H9 (cell line): ENCODE measurements around the gene NPFF. TPM values are rescaled to one million over a fixed set of nuclear protein-coding genes. Genes with fewer than 3 reads are reported as not detected.

Experiments used
- DNase-seq: peaks from one replicate; pipeline ENCODE4 v3.0.0-alpha.2; 2017
- H2AFZ ChIP-seq: one replicate; pipeline ENCODE4 v1.6.1; 2013; ENCODE audit warnings: mild to moderate bottlenecking, low read length, control low read depth, moderate library complexity
- H2AK5ac ChIP-seq: 2 replicates; pipeline ENCODE4 v1.6.1; 2013; ENCODE audit warnings: low read length, control low read depth, mixed read lengths; ENCODE audit not compliant: insufficient read length
- H2BK120ac ChIP-seq: one replicate; pipeline ENCODE4 v1.6.1; 2013; ENCODE audit warnings: low read depth, mild to moderate bottlenecking, low read length, control low read depth, inconsistent platforms; ENCODE audit not compliant: poor library complexity, severe bottlenecking
- H2BK12ac ChIP-seq: 2 replicates; pipeline ENCODE4 v1.6.1; 2013; ENCODE audit warnings: low read length, control low read depth, mixed read lengths, low read depth; ENCODE audit not compliant: insufficient read length
- H2BK15ac ChIP-seq: 2 replicates; pipeline ENCODE4 v1.6.1; 2013; ENCODE audit warnings: low read depth, low read length, control low read depth
- H2BK20ac ChIP-seq: one replicate; pipeline ENCODE4 v1.6.1; 2013; ENCODE audit warnings: low read depth, mild to moderate bottlenecking, low read length, control low read depth, inconsistent platforms; ENCODE audit not compliant: poor library complexity, severe bottlenecking
- H2BK5ac ChIP-seq: 2 replicates; pipeline ENCODE4 v1.6.1; 2013; ENCODE audit warnings: low read length, control low read depth, mixed read lengths; ENCODE audit not compliant: insufficient read length
- H3K14ac ChIP-seq: 2 replicates; pipeline ENCODE4 v1.6.1; 2013; ENCODE audit warnings: low read length, control low read depth; ENCODE audit not compliant: insufficient read depth
- H3K18ac ChIP-seq: 2 replicates; pipeline ENCODE4 v1.6.1; 2013; ENCODE audit warnings: low read depth, mild to moderate bottlenecking, mixed read lengths, low read length, control low read depth; ENCODE audit not compliant: insufficient read length
- H3K23ac ChIP-seq: 2 replicates; pipeline ENCODE4 v1.6.1; 2013; ENCODE audit warnings: low read length, control low read depth, mixed read lengths, low read depth; ENCODE audit not compliant: insufficient read length
- H3K23me2 ChIP-seq: 2 replicates; pipeline ENCODE4 v1.6.1; 2013; ENCODE audit warnings: low read depth, mild to moderate bottlenecking, mixed read lengths, low read length, control low read depth; ENCODE audit not compliant: insufficient read length, poor library complexity, severe bottlenecking
- H3K27ac ChIP-seq: 2 replicates; pipeline ENCODE4 v1.5.1; 2013; ENCODE audit warnings: low read length, control low read depth, mixed read lengths, low read depth; ENCODE audit not compliant: insufficient read length
- H3K27me3 ChIP-seq: 2 replicates; pipeline ENCODE4 v1.6.1; 2013; ENCODE audit warnings: low read length, control low read depth, inconsistent platforms; ENCODE audit not compliant: insufficient read depth
- H3K4ac ChIP-seq: 2 replicates; pipeline ENCODE4 v1.6.1; 2013; ENCODE audit warnings: low read depth, mild to moderate bottlenecking, control low read depth, inconsistent platforms, low read length, moderate library complexity
- H3K4me1 ChIP-seq: 2 replicates; pipeline ENCODE4 v1.6.1; 2013; ENCODE audit warnings: low read length, control low read depth, inconsistent platforms; ENCODE audit not compliant: insufficient read depth
- H3K4me2 ChIP-seq: 2 replicates; pipeline ENCODE4 v1.6.1; 2013; ENCODE audit warnings: low read length, control low read depth, mixed read lengths; ENCODE audit not compliant: insufficient read length, insufficient read depth
- H3K56ac ChIP-seq: 2 replicates; pipeline ENCODE4 v1.6.1; 2013; ENCODE audit warnings: low read depth, mild to moderate bottlenecking, mixed read lengths, low read length, control low read depth; ENCODE audit not compliant: insufficient read length
- H3K79me1 ChIP-seq: 2 replicates; pipeline ENCODE4 v1.6.1; 2013; ENCODE audit warnings: low read depth, mild to moderate bottlenecking, moderate library complexity, low read length, control low read depth, inconsistent platforms; ENCODE audit not compliant: insufficient read depth, poor library complexity, severe bottlenecking
- H3K79me2 ChIP-seq: 2 replicates; pipeline ENCODE4 v1.6.1; 2013; ENCODE audit warnings: low read length, control low read depth, inconsistent platforms; ENCODE audit not compliant: insufficient read depth
- H3K9ac ChIP-seq: 2 replicates; pipeline ENCODE4 v1.6.1; 2013; ENCODE audit warnings: low read length, control low read depth, mixed read lengths; ENCODE audit not compliant: insufficient read length; ENCODE audit errors: extremely low read depth
- H3K9me3 ChIP-seq: one replicate; pipeline ENCODE4 v1.6.1; 2013; ENCODE audit warnings: low read depth, low read length, inconsistent platforms; ENCODE audit not compliant: control insufficient read depth
- H3T11ph ChIP-seq: one replicate; pipeline ENCODE4 v1.6.1; 2013; ENCODE audit warnings: mild to moderate bottlenecking, low read length, control low read depth, inconsistent platforms
- H4K20me1 ChIP-seq: one replicate; pipeline ENCODE4 v1.6.1; 2013; ENCODE audit not compliant: control insufficient read depth, insufficient read length, insufficient read depth
- H4K5ac ChIP-seq: 2 replicates; pipeline ENCODE4 v1.6.1; 2013; ENCODE audit warnings: low read depth, mild to moderate bottlenecking, mixed read lengths, low read length, control low read depth; ENCODE audit not compliant: insufficient read length
- H4K8ac ChIP-seq: replicated peaks from 2 replicates; pipeline ENCODE4 v1.6.1; 2013; ENCODE audit warnings: low read length, control low read depth, mixed read lengths, low read depth; ENCODE audit not compliant: insufficient read length
- H4K91ac ChIP-seq: 2 replicates; pipeline ENCODE4 v1.6.1; 2013; ENCODE audit warnings: low read depth, mild to moderate bottlenecking, moderate library complexity, mixed read lengths, low read length, control low read depth; ENCODE audit not compliant: insufficient read length
- H3K27ac Mint-ChIP-seq, 3 experiments: 2 replicates in 2 of 3; 3 replicates in 1 of 3; pipeline ENCODE4 v1.8.0; 2020 to 2021; ENCODE audit warnings: mixed read lengths in 3 of 3, mild to moderate bottlenecking in 1 of 3, moderate library complexity in 1 of 3
- H3K27me3 Mint-ChIP-seq: 2 replicates; pipeline ENCODE4 v1.8.0; 2021; ENCODE audit warnings: low read depth, mild to moderate bottlenecking, moderate library complexity, mixed read lengths
- H3K36me3 Mint-ChIP-seq, 3 experiments: 2 replicates in 2 of 3; 3 replicates in 1 of 3; pipeline ENCODE4 v1.8.0; 2020 to 2021; ENCODE audit warnings: low read depth in 3 of 3, mixed read lengths in 3 of 3; ENCODE audit not compliant: insufficient read depth in 1 of 3
- H3K4me1 Mint-ChIP-seq, 2 experiments: 2 replicates each; pipeline ENCODE4 v1.8.0; 2020; ENCODE audit warnings: mixed read lengths in 2 of 2
- H3K4me3 Mint-ChIP-seq, 2 experiments: 2 replicates in 1 of 2; 3 replicates in 1 of 2; pipeline ENCODE4 v1.8.0; 2020 to 2021; ENCODE audit warnings: mild to moderate bottlenecking in 2 of 2, mixed read lengths in 2 of 2, moderate library complexity in 1 of 2
- H3K9me3 Mint-ChIP-seq, 2 experiments: 2 replicates in 1 of 2; 3 replicates in 1 of 2; pipeline ENCODE4 v1.8.0; 2020; ENCODE audit warnings: mild to moderate bottlenecking in 2 of 2, mixed read lengths in 2 of 2, moderate library complexity in 1 of 2
- CTCF ChIP-seq: fragments of 200-600 bp; sonication (generic); conservative IDR thresholded peaks from 3 replicates; pipeline ENCODE4 v1.8.0; 2021; ENCODE audit warnings: antibody characterized with exemption, mild to moderate bottlenecking
- WGBS: extraction: QIAGEN DNeasy Blood & Tissue Kit; methylation state at CpG from one replicate; pipeline ENCODE4 v1.1.7; 2013; ENCODE audit warnings: missing lambda C conversion rate, low lambda C conversion rate, mixed read lengths; ENCODE audit not compliant: insufficient read length; ENCODE audit errors: extremely low coverage; 5-methylcytosine and 5-hydroxymethylcytosine counted together
- total RNA-seq: library from RNA; stranded (reverse); gene quantifications from 2 replicates; pipeline ENCODE4 v1.2.1, GENCODE V29; 2021

Gene NPFF
- total RNA-seq, 1 experiment from 2014 or later: not detected

DNA sequence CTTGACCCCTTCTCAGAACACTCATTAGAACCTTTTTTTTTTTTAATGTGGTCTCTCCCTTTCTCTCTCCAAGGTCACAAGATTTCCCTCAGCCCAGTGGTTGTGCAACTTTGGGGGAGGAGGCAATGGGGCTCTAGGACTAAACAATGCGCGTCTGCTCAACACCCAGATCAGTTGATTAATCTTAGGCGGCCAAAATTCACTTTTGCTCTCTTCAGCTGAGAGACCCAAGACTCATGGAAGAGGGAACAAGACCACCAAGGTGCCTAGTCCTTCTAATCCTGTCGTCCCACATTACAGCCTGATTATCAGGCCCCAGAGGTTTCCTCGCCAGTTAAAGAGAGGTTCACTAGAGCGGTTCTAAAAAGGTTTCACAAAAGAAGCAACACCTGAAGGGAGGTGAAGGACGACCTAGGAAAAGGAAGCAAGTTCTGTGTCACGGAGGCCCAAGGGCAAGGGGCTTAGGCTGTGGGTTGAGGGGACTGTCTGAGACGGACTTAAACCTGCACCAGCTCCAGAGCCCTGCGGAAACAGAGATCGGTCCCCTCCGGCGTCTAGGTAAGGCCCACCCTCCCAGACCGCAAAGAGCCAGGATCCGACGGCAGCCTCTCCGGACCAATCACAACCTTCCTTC, 7.0 kb downstream of the NPFF start:
- Histone ChIP-seq H3K18ac (peak overlapping the region; percentile 12), H3K23me2 (peaks cover 20% of the 10 kb centered on the region), H2BK120ac (no peak overlapping the region), H3K23ac (no peak overlapping the region), H4K5ac (no peak overlapping the region), H3K27me3 (no peaks in the 10 kb centered on the region), H3K4ac (no peak overlapping the region), H2BK15ac (no peak overlapping the region), H3T11ph (no peak overlapping the region), H4K20me1 (no peaks in the 10 kb centered on the region), H2AK5ac (no peak overlapping the region), H3K79me1 (peaks cover 7% of the 10 kb centered on the region), H3K14ac (no peak overlapping the region), H3K56ac (peak overlapping the region; percentile 17), H3K9me3 (no peaks in the 10 kb centered on the region), H4K91ac (no peak overlapping the region), H4K8ac (no peak overlapping the region), H2BK20ac (no peak overlapping the region), H3K79me2 (no peaks in the 10 kb centered on the region; the same call in 1 of the 2 replicates), H2AFZ (no peak overlapping the region), H3K4me2 (peak overlapping the region; percentile 83), H3K27ac (peak overlapping the region; percentile 49), H2BK5ac (no peak overlapping the region), H2BK12ac (no peak overlapping the region), H3K9ac (peak overlapping the region; percentile 69), H3K4me1 (peaks cover 6% of the 10 kb centered on the region; the same call in 1 of the 2 replicates)
- TF ChIP-seq CTCF: no peak
- H3K36me3 Mint-ChIP-seq: peaks cover 12 to 31% (median 12%) of the 10 kb centered on the region in 3 experiments
- H3K4me3 Mint-ChIP-seq: peak overlapping the region; percentile 86 to 90
- H3K9me3 Mint-ChIP-seq: no peaks in the 10 kb centered on the region
- H3K27me3 Mint-ChIP-seq: no peaks in the 10 kb centered on the region
- no CpG with 5 or more reads among the region's 17 CpGs for WGBS
- peaks cover 43 to 47% of the 10 kb centered on the region in 2 experiments for H3K4me1 Mint-ChIP-seq
- peak overlapping the region; percentile 71 to 98 (median 94); a peak in 6 of 7 replicates for H3K27ac Mint-ChIP-seq
- no peak for DNase-seq
